ENCODE data around the gene NTN1. TPM values are rescaled to one million over a fixed set of nuclear protein-coding genes. Genes with fewer than 3 reads are reported as not detected.

NTN1 gene
- total RNA-seq, 4 donors from 2014 or later, result 9.8 to 33.6 (median 17.6) TPM

DNA sequence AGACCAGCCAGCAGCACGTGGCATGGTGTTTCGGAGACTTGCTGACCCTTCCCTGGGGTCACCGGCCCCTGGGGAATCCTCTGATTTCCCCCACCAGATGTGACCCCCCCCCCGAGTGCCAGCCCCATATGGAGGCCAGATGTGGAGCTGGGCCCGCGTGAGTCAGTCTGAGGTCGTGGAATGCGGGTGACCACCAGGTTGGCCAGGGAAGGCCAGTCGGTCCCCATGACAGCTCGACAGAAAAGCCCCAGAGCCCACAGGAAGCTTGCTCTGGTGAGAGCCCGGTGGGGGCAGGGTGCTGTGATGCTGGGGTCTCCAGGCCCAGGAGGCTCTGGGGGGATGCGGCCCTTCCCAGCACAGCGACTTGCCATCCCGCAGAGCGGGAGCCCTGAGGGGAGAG is 209.0 kb downstream of the NTN1 start:
- H3K9me3 ChIP-seq, result no peaks in the 10 kb centered on the region
- H3K36me3 ChIP-seq, result no peaks in the 10 kb centered on the region
- DNase-seq, result no peak
- no peak overlapping the region for H3K4me3 ChIP-seq
- WGBS, 2 donors, result 100% methylated on average over 1 of the region's 15 CpGs; no CpG with 5 or more reads in 1 of the 2 donors
- no peaks in the 10 kb centered on the region for H3K27me3 ChIP-seq
- intact Hi-C loops (cut with DNase I), result no loop called here
- H3K27ac ChIP-seq, result peak overlapping the region in 3 of 4 donors; percentile 39 to 86 (median 42)
- TF ChIP-seq, protein P1, sequence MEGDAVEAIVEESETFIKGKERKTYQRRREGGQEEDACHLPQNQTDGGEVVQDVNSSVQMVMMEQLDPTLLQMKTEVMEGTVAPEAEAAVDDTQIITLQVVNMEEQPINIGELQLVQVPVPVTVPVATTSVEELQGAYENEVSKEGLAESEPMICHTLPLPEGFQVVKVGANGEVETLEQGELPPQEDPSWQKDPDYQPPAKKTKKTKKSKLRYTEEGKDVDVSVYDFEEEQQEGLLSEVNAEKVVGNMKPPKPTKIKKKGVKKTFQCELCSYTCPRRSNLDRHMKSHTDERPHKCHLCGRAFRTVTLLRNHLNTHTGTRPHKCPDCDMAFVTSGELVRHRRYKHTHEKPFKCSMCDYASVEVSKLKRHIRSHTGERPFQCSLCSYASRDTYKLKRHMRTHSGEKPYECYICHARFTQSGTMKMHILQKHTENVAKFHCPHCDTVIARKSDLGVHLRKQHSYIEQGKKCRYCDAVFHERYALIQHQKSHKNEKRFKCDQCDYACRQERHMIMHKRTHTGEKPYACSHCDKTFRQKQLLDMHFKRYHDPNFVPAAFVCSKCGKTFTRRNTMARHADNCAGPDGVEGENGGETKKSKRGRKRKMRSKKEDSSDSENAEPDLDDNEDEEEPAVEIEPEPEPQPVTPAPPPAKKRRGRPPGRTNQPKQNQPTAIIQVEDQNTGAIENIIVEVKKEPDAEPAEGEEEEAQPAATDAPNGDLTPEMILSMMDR (IDR thresholded peaks at IDR 0.05), result no peak
- TF ChIP-seq POLR2A (IDR thresholded peaks at IDR 0.05), result no peak
- H3K4me1 ChIP-seq, result peaks cover 7 to 71% (median 8%) of the 10 kb centered on the region in 3 donors

DNA sequence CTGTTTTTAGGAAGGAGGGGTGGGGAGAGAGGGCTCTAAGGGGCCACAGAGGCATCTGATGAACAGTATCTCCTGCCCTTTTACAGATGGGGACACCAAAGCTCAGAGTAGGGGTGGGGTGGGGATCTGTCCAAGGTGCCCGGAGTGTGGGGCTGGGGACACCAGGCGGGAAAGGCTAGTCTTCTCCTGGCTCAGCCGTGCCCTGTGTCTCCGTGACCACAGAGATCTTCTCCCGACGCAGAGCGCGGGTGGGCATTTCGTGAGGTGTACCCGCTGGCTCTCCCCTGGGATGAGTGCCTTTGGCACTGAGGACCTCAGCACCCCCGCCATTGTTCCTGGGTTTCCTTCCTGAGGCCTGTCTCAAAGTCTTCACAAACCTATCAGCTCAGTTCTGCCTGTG is 209.6 kb downstream of the NTN1 start:
- TF ChIP-seq, protein P1 (IDR thresholded peaks at IDR 0.05), result no peak
- TF ChIP-seq POLR2A (IDR thresholded peaks at IDR 0.05), result no peak
- no peak for DNase-seq
- Histone ChIP-seq H3K4me3 (no peak overlapping the region), H3K4me1 (peaks cover 7 to 66% (median 8%) of the 10 kb centered on the region in 3 donors), H3K36me3 (no peaks in the 10 kb centered on the region), H3K27ac (peak overlapping the region in 3 of 4 donors; percentile 42 to 86 (median 50)), H3K27me3 (no peaks in the 10 kb centered on the region), H3K9me3 (no peaks in the 10 kb centered on the region)
- WGBS, 2 donors, result 81 to 100% methylated on average over 6 to 8 of the region's 11 CpGs
- intact Hi-C loops (cut with DNase I), result no loop called here

DNA sequence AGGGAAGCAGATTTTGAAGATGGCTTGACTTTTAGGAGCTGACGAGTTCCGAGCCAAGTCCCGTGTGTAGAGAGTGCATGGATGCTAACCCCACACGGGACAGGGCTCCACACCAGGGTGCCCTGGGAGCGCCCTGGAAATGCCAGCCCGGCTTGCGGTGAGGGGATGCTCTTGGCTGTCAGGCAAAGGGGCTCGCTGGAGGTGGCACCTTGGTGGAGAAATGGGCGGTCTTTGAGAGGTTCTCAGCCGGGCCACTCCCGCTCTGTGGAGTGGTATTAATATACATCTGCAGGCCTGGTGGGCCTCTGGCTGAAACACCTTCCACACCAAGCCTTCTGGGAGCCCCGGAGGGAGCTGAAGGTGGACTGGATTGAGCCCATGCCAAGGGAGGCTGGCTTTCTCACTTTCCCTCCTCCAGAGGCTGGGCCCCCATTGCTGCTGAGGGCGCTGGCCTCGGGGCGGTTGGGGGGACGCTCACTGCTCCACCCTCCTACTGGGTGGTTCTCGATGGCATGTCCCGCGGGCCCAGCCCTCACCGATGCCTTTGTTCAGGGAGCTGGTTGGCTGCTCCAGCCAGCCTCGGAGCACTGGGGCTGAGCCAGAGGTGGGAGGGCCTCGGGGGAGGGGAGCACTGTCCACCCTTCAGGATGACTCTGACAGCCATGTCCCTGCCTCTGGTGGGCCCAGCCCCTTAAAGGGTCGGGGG is 210.3 kb downstream of the NTN1 start:
- intact Hi-C loops (cut with DNase I), result no loop called here
- no peak for DNase-seq
- Histone ChIP-seq H3K4me3 (no peak overlapping the region), H3K27ac (peak overlapping the region in 3 of 4 donors; percentile 50 to 86 (median 58)), H3K27me3 (no peaks in the 10 kb centered on the region), H3K9me3 (no peaks in the 10 kb centered on the region), H3K36me3 (no peaks in the 10 kb centered on the region), H3K4me1 (peaks cover 7 to 59% (median 8%) of the 10 kb centered on the region in 3 donors)
- 81 to 100% methylated on average over 2 to 5 of the region's 23 CpGs for WGBS, 2 donors
- TF ChIP-seq POLR2A (IDR thresholded peaks at IDR 0.05), result no peak
- TF ChIP-seq, protein P1 (IDR thresholded peaks at IDR 0.05), result no peak

- DNase-seq, result no peak
- TF ChIP-seq, protein P1 (IDR thresholded peaks at IDR 0.05), result no peak
- no peak for TF ChIP-seq POLR2A (IDR thresholded peaks at IDR 0.05)
- Histone ChIP-seq H3K36me3 (peaks cover 0 to 5% (median 0%) of the 10 kb centered on the region in 3 donors), H3K27me3 (no peaks in the 10 kb centered on the region), H3K4me1 (peaks cover 7 to 55% (median 8%) of the 10 kb centered on the region in 3 donors), H3K27ac (peak overlapping the region; percentile 30 to 86 (median 54)), H3K9me3 (no peaks in the 10 kb centered on the region), H3K4me3 (no peak overlapping the region)
- WGBS, 2 donors, result 85% methylated on average over 4 of the region's 6 CpGs; no CpG with 5 or more reads in 1 of the 2 donors
- intact Hi-C loops (cut with DNase I), result no loop called here
These were observed 210.8 kb downstream of the NTN1 start for GRCh38 chr17:9232155-9232475.

- H3K27ac ChIP-seq, result peak overlapping the region; percentile 30 to 86 (median 54)
- H3K36me3 ChIP-seq, result peaks cover 0 to 10% (median 0%) of the 10 kb centered on the region in 3 donors
- H3K4me3 ChIP-seq, result no peak overlapping the region
- intact Hi-C loops (cut with DNase I), result no loop called here
- H3K9me3 ChIP-seq, result no peaks in the 10 kb centered on the region
- H3K27me3 ChIP-seq, result no peaks in the 10 kb centered on the region
- WGBS, 2 donors, result 38 to 72% methylated on average over 9 to 10 of the region's 22 CpGs
- H3K4me1 ChIP-seq, result peaks cover 7 to 57% (median 8%) of the 10 kb centered on the region in 3 donors
- TF ChIP-seq POLR2A (IDR thresholded peaks at IDR 0.05), result no peak
- TF ChIP-seq, protein P1 (IDR thresholded peaks at IDR 0.05), result no peak
- DNase-seq, result no peak
These were observed 211.4 kb downstream of the NTN1 start for GRCh38 chr17:9232591-9233270.
